Right kidney (tissue), 1 donor: ENCODE results near the gene APP.
"Not testable (repeated sequence)": the region's sequence is repeated elsewhere in the genome, so short reads cannot be mapped to it uniquely, and the experiment has no call there.

Experiments
- DNase-seq: peaks from one replicate; pipeline ENCODE4 v3.0.0-alpha.2; 2016

APP gene

DNA sequence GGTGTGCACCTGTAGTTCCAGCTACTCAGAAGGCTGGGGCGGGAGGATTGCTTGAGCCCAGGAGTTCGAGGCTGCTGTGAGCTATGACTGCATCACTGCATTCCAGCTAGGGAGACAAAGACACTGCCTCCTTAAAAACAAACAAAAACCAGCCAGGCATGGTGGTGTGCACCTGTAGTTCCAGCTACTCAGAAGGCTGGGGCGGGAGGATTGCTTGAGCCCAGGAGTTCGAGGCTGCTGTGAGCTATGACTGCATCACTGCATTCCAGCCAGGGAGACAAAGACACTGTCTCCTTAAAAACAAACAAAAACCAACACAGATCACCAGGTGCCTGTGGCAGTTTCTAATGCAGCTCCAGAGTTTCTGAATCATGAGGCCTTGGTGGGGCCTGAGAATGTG lies 147.2 kb downstream of the APP start:
- not testable (repeated sequence) for DNase-seq

DNA sequence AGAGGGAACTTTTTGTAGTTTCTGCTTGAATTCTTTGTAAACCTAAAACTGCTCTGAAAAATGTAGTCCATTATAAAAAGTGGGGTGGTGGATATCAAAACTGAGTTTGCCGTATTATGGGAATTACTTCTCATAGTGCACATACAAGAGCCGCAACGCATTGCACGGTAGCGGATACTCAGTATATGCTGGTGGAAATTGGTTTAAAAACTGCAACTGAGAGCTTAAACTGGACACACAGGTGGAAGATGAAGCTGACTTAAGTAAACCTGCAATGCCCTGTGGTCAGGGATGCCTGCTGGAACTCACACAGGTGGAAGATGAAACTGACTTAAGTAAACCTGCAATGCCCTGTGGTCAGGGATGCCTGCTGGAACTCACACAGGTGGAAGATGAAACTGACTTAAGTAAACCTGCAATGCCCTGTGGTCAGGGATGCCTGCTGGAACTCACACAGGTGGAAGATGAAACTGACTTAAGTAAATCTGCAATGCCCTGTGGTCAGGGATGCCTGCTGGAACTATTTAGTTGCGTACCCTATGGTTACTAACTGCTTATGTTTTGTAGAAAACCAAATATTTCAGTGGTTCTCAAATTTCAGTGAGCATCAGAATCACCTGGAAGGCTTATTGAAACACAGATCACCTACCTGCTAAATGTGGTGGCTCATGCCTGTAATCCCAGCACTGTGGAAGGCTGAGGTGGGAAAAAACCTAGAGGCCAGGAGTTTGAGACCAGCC lies 147.8 kb downstream of the APP start:
- not testable (repeated sequence) for DNase-seq

DNA sequence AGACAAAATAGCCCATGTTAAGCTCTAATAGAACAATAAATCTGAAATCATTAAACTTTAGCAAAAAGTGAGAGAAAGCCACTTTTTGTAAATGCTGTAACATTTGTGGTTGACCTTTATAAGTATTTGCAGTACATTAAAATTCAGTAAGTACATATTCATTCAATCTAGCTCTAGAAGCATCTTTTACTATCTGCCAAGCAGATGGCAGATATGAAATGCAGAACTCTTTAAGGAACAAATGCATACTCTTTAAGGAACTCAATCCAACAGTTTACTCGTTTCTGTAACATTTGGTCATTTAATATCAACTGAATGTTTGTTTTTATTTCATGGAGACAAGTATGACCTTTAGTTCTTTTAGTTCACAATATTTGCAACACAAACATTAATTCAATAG lies 150.1 kb downstream of the APP start:
- DNase-seq = no peak

DNA sequence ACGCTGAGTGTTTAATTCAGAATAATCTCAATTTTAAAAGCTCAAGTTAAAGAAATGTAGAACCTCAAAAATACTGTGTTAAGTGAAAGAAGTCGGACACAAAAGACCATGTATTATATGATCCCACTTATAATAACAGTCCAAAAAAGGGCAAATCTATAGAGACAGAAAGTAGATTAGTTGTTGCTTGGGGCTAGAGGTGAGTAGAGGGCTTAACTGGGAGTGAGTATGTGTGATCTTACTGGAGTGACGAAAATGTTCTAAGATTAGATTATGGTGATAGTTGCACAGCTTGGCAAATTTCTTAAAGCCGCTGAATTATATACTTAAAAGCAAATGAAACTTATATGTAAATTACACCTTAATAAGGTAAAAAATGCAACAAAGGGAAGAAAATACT lies 150.5 kb downstream of the APP start:
- DNase-seq = no peak

DNA sequence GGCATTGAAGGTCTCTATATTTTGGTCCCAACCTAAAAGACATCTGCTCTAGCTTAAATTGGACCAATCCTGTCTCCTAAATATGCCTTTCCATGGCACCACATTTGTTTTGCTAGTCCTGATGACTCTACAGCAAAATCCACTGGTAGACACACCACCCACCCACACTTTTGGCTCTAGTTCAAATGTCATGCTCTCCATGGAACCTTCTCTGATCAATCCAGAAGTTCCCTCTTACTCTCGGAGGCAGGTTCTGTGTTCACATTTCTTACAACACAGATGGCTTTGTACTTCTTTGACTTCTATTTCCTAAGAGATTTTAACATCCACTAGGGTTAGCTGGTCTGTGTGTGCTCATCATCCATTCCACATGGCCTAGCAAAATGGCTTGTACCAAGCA lies 151.3 kb downstream of the APP start:
- DNase-seq = no peak

DNA sequence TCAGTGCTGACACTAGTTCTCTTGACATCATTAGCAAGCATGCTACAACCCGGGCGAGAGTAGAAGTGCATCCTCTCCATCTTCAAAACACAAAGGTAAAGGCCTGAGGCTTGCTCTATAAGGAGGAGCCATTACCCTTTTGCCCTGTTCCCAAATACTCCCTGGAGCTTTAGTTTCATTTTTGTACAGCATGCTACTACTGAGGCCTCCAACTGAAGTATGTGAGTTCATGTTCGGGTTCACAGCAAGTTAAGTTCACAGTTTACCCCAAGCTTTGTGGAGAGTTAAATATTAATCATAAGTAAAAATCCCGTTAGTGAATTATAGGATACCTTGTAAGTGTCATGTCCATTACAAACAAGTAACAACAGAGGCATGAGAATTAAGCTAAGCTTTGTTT lies 156.6 kb downstream of the APP start:
- DNase-seq = no peak

DNA sequence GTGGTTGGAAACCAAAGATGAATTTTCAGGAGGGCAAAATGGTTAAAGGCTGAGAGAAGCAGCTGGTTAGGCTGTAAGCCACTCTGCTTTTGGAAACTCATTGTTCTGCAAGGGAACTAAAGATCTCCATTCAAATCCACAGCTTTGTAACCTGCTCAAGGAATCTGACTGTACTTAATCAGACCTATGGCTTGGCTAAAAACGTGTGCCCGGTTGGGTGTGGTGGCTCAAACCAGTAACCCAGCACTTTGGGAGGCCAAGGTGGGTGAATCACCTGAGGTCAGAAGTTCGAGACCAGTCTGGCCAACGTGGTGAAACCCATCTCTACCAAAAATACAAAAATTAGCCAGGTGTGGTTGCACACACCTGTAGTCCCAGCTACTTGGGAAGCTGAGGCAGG lies 158.1 kb downstream of the APP start:
- DNase-seq = not testable (repeated sequence)

DNA sequence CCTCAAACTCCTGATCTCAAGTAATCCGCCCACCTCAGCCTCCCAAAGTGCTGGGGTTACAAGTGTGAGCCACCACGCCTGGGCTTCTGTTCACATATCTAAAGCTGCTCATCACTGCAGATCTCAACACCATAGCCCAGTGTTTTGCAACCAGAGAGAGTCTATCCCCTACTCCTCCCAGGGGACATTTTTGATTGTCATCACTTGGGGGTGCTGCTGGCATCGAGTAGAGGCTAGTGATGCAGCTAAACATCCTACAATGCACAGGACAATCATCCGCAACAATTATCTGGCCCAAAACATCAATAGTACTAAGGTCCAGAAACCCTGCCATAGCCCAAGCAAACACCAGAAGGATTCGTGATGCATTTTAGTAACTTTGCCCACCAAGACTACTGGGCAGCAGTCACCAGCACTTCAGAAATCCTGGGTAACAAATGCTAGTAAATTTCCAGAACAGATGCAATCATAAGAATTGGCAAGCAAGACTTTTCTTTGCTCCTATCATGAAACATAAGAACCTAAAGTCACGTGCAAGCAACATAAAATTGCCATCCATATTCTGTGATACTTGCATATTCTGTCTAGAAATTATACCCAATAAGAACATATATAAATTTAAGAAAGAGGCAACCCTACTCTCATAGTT lies 159.2 kb downstream of the APP start:
- DNase-seq = no peak

DNA sequence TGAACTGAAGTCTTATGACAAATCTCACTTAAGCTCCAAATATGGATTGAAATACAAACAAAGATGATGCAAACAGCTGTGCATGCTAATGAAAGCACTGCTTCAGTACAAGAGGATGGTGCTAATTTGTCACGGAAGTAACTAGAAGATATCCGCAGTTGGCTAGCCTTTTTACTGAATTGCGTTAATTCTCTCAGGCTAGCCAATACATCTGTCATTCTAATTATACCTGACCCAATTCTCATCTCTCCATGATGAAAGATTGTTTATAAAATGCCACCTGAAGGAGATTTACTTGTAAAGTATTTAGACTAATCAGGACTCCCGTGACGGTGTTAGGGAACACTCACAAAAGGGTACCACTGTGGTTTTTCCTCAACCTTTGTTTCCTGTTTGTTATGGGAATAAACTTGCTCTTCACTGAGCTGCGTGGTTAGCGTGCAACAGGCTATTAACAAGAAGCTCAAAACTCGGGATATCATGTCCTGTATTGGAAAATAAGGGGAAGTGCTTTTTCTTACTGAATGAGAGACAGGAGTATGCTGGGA lies 162.5 kb downstream of the APP start:
- DNase-seq = no peak

DNA sequence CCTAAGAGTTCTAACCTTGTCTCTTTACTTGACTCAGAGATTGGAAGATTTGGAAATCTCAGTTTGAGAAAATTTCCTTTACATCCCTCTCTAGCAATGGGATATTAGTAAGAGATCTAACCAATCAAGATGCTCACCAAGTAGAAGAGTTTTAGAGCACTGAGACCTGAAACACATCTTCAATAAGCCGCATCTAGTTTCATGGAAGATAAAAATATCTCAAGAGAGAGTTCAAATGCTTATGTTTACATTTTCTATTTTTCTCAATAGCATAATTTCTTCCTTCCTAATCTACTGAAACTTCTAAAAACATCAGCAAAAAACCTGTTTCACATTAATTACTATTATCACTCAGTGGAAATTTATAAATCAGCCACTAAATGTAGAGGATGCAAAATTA lies 165.1 kb downstream of the APP start:
- no peak for DNase-seq

DNA sequence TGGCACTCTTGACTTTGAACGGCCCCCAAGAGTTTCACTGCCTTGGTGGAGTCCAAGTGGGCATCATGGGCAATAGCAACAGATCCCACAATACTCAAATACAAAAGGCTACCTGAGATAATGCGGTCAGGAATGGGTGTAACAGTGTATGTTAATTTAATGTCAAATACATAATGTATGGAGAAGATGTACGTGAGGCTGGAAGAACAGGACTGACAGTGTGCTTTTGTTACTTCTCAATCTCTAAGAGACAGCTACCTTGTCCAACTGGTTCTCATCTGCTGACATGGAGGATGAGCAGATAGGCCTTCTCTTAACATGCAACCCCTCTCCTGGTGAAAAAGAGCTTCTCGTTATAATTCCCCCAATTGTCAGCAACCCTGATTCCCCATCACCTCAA lies 167.2 kb downstream of the APP start:
- DNase-seq = no peak

DNA sequence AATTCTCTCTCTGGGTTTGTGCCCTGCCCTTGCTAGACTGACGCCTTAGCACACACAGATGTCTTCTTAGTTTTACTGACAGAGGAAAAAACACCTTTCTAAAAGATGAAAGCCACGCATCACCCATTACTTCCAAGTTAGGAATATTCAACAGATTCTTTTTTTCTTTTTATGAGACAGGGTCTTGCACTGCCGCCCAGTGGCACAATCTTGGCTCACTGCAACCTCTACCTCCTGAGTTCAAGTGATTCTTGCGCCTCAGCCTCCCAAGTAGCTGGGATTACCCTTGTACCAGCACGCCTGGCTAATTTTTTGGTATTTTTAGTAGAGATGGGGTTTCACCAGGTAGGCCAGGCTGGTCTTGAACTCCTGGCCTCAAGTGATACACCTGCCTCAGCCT lies 169.2 kb downstream of the APP start:
- no peak for DNase-seq

DNA sequence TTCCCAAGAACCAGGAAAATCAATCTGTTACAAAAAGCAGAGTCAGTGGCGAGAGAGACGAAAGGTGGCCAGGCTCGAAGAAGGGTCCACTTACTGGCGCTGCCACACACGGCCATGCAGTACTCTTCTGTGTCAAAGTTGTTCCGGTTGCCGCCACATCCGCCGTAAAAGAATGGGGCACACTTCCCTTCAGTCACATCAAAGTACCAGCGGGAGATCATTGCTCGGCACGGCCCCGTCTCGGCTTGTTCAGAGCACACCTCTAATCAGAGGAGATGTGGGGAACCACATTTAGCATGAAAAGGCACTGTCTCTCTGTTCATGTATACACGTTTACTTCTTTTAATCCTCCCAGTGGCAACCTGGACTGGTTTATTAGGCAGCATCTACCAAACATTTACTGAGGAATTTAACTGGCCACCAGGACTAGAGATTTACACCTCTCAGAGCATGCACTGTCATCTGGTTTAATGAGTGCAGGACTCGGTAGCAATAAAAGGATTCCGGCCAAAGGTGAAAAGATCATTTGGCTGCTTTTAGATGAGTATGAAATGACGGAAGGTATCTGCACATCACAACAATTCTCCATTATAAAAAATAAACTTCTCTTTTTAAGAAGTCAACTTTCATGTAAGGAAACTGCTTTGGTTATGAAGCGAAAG lies 170.5 kb downstream of the APP start:
- DNase-seq = no peak

DNA sequence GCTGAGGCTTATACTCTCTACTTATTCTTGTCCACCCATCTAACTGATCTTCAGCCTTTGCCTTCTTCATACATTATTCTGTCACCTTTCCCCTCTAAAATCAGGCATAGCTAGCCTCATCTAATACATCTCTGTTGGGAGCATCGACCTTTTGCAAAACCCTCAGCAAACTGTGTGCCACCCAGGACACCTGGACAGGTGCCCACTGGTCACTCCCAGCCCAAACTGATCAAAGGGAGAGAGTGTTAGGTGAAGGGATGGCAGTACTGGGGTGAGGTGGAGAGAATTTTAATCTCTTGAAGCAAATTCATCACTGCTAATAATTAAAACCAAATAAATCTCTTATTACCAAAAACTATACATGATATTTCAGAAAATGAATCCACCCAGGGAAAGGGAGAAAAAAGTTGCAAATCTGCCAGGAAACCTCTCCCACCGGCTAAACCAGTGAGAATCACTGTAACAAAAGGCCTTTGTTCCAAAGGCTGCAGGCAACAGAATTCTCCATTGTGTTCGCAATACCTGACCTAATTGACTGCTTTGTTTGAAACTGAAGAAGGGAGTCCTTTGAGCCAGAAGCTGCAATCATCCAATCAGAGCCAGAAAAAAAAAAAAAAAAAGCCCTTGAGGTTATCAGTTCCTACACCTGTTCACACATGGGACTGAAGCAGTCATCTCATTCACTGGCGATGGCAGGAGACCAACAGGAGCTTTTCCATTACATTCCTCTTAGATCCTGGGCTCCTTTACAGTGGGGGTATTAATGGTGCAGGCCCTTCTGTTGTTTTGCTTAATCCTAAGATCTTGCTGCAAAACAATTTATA lies 172.6 kb downstream of the APP start:
- no peak for DNase-seq

DNA sequence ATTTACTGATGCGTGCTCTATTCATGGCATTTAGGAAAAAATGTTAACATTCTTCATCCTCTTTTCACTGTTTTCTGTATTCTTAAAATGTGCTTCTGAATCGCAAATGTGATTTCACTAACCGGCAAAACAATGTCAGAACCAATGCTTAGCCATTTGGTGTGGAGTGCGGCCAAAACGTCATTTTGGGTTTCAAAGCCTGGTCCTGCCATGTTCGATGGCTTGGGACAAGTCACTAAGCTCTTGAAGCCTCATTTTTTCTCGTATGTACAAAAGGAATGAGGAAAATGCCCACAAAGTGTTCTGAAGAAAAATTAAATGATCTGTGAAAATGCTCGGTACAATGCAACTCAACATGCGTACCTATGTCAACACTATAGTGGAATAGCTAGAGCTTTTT lies 175.3 kb downstream of the APP start:
- DNase-seq = no peak

DNA sequence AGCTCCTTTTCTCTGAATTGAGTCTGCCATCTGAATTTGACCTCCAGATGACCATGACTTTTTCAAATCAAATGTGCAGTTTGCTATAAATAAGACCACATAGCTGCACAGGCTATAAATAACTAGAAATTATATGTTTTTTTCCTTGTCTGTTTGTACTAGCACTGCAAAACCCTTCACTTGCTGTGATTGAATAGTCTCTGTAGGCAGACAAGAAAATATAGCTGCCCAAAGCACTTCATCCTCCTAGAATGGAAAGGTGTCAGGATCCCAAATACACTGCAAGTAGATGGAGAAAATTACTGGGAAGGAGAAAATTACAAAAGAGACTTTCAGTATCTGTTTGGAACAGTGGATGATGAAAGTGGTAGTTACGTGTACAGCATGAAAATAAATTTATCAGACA lies 175.8 kb downstream of the APP start:
- DNase-seq = no peak

DNA sequence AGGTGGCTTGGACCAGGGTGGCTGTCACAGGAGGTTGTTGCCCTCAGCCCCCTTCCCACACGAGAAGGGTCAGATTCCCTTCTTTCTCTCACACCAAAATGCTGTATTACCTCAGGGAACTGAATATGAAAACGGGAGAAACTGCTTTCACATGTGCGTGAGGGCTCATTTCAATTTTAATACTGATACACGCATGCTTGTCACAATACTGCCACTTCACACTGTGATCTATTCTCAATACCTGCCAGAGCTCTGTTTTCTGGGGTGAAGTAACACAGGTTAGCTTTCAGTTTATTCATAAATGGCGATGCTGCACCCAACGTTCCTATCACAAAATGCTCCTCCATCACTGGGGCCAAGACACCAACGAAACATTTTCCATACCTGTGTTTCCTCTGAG lies 181.8 kb downstream of the APP start:
- no peak for DNase-seq

DNA sequence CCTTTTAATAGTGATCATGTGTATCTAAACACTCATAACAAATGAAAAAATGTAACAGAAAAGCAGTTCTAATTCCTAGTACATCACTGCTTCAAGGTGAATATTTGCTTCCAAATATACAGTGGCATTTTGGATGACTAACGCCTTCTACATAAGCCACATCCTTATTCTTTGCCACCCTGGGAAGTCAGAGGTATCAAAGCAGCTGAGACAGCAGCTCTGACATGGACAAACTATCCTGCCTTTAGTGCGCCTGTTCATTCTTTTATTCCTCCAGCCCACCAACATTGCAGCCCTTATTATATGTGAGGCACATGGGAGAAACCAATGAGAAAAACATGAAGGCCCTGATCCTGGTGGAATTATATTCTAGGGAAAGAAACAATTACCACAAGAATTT lies 183.0 kb downstream of the APP start:
- DNase-seq = no peak

DNA sequence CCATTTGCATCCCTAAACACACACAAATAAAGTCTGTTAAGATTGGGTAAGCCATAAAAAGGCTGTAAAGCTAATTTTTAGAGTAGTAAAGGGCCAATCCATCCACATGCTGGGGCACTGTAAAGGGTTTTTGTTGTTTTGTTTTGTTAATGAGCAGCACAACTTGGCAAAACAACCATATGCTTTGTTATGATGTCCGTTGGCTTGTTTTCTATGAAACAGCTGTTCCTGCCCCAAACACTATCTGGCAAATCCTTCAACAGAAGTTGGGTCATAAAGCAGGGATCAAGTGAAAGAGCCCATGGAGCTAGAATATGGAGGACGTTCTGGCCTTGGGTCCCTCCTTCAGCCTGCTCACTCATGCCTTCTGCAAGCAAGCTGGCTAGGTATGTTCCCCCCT lies 183.6 kb downstream of the APP start:
- no peak for DNase-seq

DNA sequence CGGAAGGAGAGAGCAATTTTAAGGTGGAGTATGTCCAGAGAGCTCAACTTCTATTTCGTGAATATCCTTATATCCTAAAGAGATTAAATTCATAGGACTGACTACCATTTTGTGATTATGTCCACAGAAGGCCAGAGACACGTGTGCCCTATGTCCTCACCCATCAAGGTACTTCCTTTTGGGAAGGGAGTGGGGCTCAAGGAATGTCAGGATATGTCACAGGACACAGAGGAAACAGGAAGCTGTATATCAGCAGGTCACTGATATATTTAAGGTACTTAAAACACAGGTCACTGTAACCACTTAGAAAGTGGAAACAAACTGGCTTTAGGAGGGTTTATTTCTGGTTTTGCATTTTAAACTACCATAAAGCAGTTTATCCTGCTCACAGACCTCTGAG lies 184.6 kb downstream of the APP start:
- DNase-seq = no peak

DNA sequence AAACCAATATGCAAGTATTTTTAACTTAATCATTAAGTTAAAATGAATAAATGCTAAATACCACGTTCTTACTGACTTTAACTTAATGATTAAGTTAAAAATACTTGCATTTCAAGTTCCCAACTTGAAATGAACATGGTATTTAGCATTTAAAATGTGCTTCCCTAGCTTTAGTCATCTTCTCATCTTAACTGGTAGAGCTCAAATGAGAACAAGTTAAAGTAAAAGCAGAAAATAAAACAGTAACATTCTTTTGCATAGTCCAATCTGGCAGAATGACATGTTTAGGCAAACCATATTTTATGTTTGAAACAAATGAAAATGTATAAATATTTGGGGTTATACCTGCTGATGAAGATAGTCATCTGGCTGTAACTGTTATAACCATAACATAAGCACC lies 186.0 kb downstream of the APP start:
- DNase-seq = no peak

DNA sequence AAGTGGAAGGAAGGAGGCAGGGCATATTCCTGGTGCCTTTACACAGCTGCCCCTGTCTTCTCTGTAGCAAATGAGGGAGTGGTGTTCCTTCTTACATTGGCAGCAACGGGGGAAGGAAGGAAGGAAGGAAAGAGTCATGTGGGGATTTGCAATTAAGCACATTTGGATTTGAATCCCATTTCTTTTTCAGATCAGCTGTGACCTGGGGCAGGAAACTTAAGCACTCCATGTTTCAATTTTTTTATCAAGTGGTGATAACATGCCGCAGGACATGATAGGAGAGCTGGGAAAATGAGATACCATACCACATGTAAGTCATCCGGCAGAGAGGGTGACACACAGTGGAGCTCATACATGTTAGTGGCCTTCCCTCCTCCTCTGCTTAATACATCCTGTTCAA lies 186.8 kb downstream of the APP start:
- DNase-seq = no peak

DNA sequence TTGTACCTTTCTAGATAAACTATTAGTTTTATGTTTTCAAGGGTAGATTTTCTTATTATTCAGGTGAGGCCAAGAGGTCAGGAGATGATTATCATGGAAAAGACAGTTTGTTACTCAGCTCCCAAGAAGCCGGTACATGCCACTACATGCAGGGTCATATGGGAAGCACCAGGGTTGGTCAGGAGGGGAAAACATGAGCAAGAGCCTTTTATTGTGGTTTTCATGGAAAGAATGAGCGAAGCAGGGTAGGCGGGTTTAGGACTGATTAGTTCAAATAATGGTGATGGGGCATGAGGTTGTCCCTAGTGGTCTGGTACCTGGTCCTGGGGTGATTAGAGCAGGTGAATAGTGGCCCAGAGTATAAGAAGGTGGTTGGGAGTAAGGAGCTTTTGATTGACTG lies 189.9 kb downstream of the APP start:
- no peak for DNase-seq
